Measurements from ENCODE around the gene ITGB1BP1.

DNA sequence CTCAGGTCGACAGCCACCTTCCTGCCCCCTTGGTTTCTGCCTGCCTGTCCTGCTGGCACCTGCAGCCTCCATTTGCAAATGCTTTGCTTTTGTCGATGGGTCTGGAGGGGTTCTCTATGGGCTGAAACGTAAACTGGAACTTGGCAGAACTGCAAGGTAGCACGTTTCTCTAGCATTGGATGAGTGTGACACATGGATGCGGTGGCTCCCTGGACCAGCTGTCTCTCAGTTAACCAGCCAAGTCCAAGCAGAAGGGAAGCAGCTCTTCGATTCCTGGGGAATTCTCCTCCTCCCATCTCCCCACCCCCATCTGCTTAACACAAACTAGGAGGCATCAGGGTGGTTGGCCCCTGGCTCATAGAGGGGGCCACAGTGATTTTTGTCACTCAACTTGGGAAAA lies 57.3 kb downstream of the ITGB1BP1 start:
- TF ChIP-seq CTCF (IDR thresholded peaks at IDR 0.05) (no peak), POLR2A (IDR thresholded peaks at IDR 0.05) (no peak), EP300 (IDR thresholded peaks at IDR 0.05) (no peak)

Measured in tibial nerve (tissue), 4 donors.